Liver (tissue), 9 donors: Measurements from ENCODE around the gene ZNF429. TPM values are rescaled to one million over a fixed set of nuclear protein-coding genes. Genes with fewer than 3 reads are reported as not detected.

Experiments
- DNase-seq: peaks from one replicate; pipeline ENCODE4 v3.0.0-alpha.2; 2017; ENCODE audit warnings: low spot score
- H3K27ac ChIP-seq, 2 donors: one replicate each; pipeline ENCODE4 v1.7.0; 2013; ENCODE audit warnings: inconsistent platforms in 2 of 2, low read length in 2 of 2, control low read depth in 1 of 2, low read depth in 1 of 2, mild to moderate bottlenecking in 1 of 2
- H3K27me3 ChIP-seq, 4 donors: one replicate each; pipeline versions ENCODE4 v1.6.1 to v1.7.0; 2013; ENCODE audit warnings: low read length in 3 of 4, inconsistent platforms in 1 of 4, mild to moderate bottlenecking in 1 of 4, moderate library complexity in 1 of 4; ENCODE audit not compliant: control insufficient read depth in 4 of 4, insufficient read depth in 4 of 4
- H3K36me3 ChIP-seq, 4 donors: one replicate each; pipeline versions ENCODE4 v1.6.1 to v1.7.0; 2013; ENCODE audit warnings: low read length in 3 of 4, mild to moderate bottlenecking in 3 of 4, low read depth in 1 of 4, moderate library complexity in 1 of 4; ENCODE audit not compliant: control insufficient read depth in 4 of 4, insufficient read depth in 3 of 4
- H3K4me1 ChIP-seq, 4 donors: one replicate each; pipeline versions ENCODE4 v1.6.1 to v1.7.0; 2013; ENCODE audit warnings: low read length in 3 of 4, mild to moderate bottlenecking in 3 of 4, moderate library complexity in 1 of 4; ENCODE audit not compliant: control insufficient read depth in 4 of 4, insufficient read depth in 4 of 4
- H3K4me3 ChIP-seq, 3 donors: one replicate each; pipeline versions ENCODE4 v1.6.1 to v1.7.0; 2013; ENCODE audit warnings: low read length in 3 of 3, control low read depth in 1 of 3, low read depth in 1 of 3, mild to moderate bottlenecking in 1 of 3
- H3K9ac ChIP-seq, 2 donors: one replicate each; pipeline ENCODE4 v1.7.0; 2013; ENCODE audit warnings: low read length in 2 of 2, mild to moderate bottlenecking in 2 of 2, moderate library complexity in 2 of 2, control low read depth in 1 of 2, low read depth in 1 of 2
- H3K9me3 ChIP-seq, 4 donors: one replicate each; pipeline versions ENCODE4 v1.6.1 to v1.7.0; 2013; ENCODE audit warnings: low read length in 3 of 4; ENCODE audit not compliant: control insufficient read depth in 4 of 4
- EGR1 ChIP-seq, 2 donors: IDR thresholded peaks; 2 replicates each; pipeline ENCODE4 v1.6.1; 2016 to 2018; ENCODE audit warnings: antibody characterized with exemption in 2 of 2, low read depth in 2 of 2
- FOXA1 ChIP-seq: IDR thresholded peaks from 2 replicates; pipeline ENCODE4 v1.6.1; 2016; ENCODE audit warnings: antibody characterized with exemption
- HNF4G ChIP-seq: IDR thresholded peaks from 2 replicates; pipeline ENCODE4 v1.6.1; 2016; ENCODE audit warnings: antibody characterized with exemption
- TAF1 ChIP-seq: conservative IDR thresholded peaks from 2 replicates; pipeline ENCODE4 v1.6.1; 2016; ENCODE audit warnings: antibody characterized with exemption, mild to moderate bottlenecking
- WGBS: extraction: QIAGEN DNeasy Blood & Tissue Kit; methylation state at CpG from one replicate; pipeline ENCODE4 v1.1.7; 2013; 5-methylcytosine and 5-hydroxymethylcytosine counted together
- polyA plus RNA-seq, 2 donors: library from polyadenylated mRNA; stranded (reverse) in 1 of 2; unstranded in 1 of 2; fragments of 200-250 nt in 1 of 2; fragments of >200 nt in 1 of 2; fragmentation: Nextera tagmentation in 1 of 2; extraction: Ambion mirVana in 1 of 2; gene quantifications; one replicate each; pipeline versions ENCODE4 v1.2.1 to v1.2.3, GENCODE V29; 2013 to 2015
- total RNA-seq, 2 donors: library from RNA; depleted of rRNA; stranded (reverse); fragments of >200 nt; gene quantifications; one replicate each; pipeline ENCODE4 v1.2.3, GENCODE V29; 2014
- TF ChIP-seq, protein P1 (sequence below): IDR thresholded peaks from 2 replicates; pipeline ENCODE4 v1.6.1; 2016; ENCODE audit warnings: antibody characterized with exemption
- donor health status: healthy.
- donor health status: healthy.
- donor health status: healthy.
- donor health status: healthy.
- donor health status: healthy.

Gene ZNF429
- total and polyA plus RNA-seq, 4 donors, result 4.0 to 10.1 (median 8.4) TPM

DNA sequence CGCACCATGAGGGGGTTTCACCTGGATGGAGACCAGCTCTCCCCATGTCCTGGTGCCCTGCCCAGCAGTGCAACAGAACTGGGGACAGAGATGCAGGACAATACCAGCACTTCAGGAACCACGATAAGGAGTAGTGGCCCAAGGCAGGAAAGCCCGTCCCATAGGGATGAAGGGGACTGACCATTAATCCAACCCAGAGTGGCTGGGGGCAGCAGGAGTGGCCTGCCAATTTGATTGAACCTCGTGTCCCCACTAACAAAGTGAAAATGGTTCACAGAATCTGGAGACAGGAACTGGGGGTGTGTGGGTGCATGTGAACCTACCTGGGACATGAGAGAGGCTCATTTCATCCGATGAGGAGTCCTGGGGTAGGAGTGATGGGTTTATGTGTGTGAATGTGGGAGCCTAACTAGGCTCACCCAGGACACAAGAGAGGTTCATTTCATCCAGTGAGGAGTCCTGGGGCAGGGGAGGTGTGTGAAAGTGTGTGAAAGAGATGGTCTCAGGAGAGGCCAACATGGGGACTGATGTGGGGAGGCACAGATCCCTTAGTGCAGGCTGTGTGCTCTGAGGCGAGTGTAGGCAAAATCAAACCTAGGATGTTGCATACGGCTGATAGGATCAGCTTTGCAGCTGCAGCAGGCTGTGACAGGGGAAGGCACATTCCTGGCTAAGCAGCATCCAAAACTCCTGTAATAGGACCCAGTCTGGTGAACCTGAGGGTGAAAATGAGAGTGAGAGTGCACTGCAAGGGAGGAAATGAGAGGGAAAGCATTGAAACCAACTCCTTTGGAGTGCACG is 98.2 kb downstream of the ZNF429 start (continued):
- no peak for TF ChIP-seq EGR1 (IDR thresholded peaks at IDR 0.05; ENCODE audit: low read depth in 2 of 2)
- TF ChIP-seq FOXA1, result no peak
- TF ChIP-seq, protein P1, sequence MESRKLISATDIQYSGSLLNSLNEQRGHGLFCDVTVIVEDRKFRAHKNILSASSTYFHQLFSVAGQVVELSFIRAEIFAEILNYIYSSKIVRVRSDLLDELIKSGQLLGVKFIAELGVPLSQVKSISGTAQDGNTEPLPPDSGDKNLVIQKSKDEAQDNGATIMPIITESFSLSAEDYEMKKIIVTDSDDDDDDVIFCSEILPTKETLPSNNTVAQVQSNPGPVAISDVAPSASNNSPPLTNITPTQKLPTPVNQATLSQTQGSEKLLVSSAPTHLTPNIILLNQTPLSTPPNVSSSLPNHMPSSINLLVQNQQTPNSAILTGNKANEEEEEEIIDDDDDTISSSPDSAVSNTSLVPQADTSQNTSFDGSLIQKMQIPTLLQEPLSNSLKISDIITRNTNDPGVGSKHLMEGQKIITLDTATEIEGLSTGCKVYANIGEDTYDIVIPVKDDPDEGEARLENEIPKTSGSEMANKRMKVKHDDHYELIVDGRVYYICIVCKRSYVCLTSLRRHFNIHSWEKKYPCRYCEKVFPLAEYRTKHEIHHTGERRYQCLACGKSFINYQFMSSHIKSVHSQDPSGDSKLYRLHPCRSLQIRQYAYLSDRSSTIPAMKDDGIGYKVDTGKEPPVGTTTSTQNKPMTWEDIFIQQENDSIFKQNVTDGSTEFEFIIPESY, result no peak

DNA sequence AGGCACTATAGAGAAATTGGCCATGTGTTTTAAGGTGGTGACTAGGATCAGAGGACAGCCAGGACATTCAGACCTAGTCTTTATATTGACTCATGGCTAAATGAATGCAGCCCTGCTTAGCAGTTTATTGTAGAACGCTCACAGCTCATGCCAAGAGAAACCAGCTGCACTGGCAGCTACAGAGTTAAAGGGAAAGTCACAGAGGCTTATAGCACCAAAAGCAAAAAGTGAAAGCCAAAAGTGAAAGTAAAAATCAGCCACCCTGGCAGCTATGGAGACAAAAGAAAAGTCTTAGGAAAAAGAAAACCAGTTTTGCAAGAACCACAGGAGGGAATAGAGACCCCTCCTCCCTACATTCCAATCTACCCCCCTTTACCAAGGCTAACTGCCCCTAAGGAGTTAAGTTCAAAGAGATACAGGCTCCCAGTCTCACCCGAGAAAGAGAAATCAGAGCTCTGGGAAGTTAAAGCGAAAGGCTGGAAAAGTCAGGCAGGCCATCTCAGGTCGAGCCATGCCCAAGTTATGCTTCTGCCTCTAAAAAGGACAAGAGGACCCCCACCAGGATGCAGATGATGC is 99.0 kb downstream of the ZNF429 start:
- no peak for DNase-seq

More for the DNA sequence above, 99.0 kb downstream of the ZNF429 start:
- peaks cover 0 to 13% (median 9%) of the 10 kb centered on the region in 4 donors for H3K4me1 ChIP-seq
- H3K36me3 ChIP-seq, result no peaks in the 10 kb centered on the region
- H3K9ac ChIP-seq, result peak overlapping the region; percentile 70 to 79
- peaks cover 0 to 4% (median 0%) of the 10 kb centered on the region in 4 donors for H3K9me3 ChIP-seq
- 4% methylated on average over 4 of the region's 4 CpGs for WGBS
- H3K27me3 ChIP-seq, result no peaks in the 10 kb centered on the region
- no peak for TF ChIP-seq TAF1
- TF ChIP-seq HNF4G, result no peak
- peak overlapping the region; percentile 45 to 68 (median 49) for H3K4me3 ChIP-seq
- peak overlapping the region; percentile 54 to 65 for H3K27ac ChIP-seq

Other genes starting within 250 kb of the ZNF429 start
- 1 to 10 TPM; 4.9 to 7.7 TPM for gene ZNF708, start 176.2 kb upstream of the ZNF429 start, total RNA-seq
- 1 to 10 TPM in 1 of 2 donors, under 1 TPM in 1; 0.97 to 1.6 TPM for gene ZNF708, start 176.2 kb upstream of the ZNF429 start, polyA plus RNA-seq
- gene ZNF738, start 146.6 kb upstream of the ZNF429 start, total RNA-seq, result 1 to 10 TPM in 1 of 2 donors, under 1 TPM in 1; 0.67 to 4.5 TPM
- gene ZNF738, start 146.6 kb upstream of the ZNF429 start, polyA plus RNA-seq, result under 1 TPM; 0.29 to 0.50 TPM
- gene ZNF493, start 108.5 kb upstream of the ZNF429 start, total RNA-seq, result 10 to 100 TPM; 14.1 to 15.4 TPM
- gene ZNF493, start 108.5 kb upstream of the ZNF429 start, polyA plus RNA-seq, result 1 to 10 TPM; 1.2 to 5.1 TPM